ENCODE results near the gene RNF39. TPM values are rescaled to one million over a fixed set of nuclear protein-coding genes. Genes with fewer than 3 reads are reported as not detected.

The RNF39 gene, protein sequence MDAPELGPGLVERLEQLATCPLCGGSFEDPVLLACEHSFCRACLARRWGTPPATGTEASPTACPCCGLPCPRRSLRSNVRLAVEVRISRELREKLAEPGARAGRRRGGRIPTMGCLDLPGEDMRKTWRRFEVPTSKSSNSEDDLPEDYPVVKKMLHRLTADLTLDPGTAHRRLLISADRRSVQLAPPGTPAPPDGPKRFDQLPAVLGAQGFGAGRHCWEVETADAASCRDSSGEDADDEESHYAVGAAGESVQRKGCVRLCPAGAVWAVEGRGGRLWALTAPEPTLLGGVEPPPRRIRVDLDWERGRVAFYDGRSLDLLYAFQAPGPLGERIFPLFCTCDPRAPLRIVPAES
- total RNA-seq (2016; rRNA removed; fragmentation: Illumina TruSeq; extraction: Trizol): 0.13 TPM in 2 replicates
- total RNA-seq (2016; cell fraction: cytosol; rRNA removed; fragmentation: Illumina TruSeq; extraction: Trizol; ENCODE audit: low read depth): not detected in 2 replicates
- 0.24 TPM in 1 of 2 replicates, not detected in the other for total RNA-seq (2016; cell fraction: insoluble cytoplasmic fraction; rRNA removed; fragmentation: Illumina TruSeq; extraction: Trizol)
- total RNA-seq (2016; cell fraction: membrane; rRNA removed; fragmentation: Illumina TruSeq; extraction: Trizol): 0.07 and 0.09 TPM in 2 replicates
- total RNA-seq (2016; cell fraction: nucleus; rRNA removed; fragmentation: Illumina TruSeq; extraction: Trizol): not detected in 2 replicates
- polyA plus RNA-seq (2011; rRNA removed): 1.8 and 2.2 TPM in 2 replicates
- polyA plus RNA-seq (2011; cell fraction: cytosol; rRNA removed): 1.9 and 2.2 TPM in 2 replicates
- 0.76 and 1.4 TPM in 2 replicates for polyA plus RNA-seq (2011; cell fraction: nucleus; rRNA removed)
- polyA plus RNA-seq (2012): 3.2 and 3.8 TPM in 2 replicates
- polyA plus RNA-seq (2016; cell fraction: cytosol; fragmentation: Illumina TruSeq; extraction: Trizol; ENCODE audit: low read depth): not detected in 2 replicates
- polyA plus RNA-seq (2016; cell fraction: insoluble cytoplasmic fraction; fragmentation: Illumina TruSeq; extraction: Trizol; ENCODE audit: low read depth): 0.37 and 0.41 TPM in 2 replicates
- not detected in 2 replicates for polyA plus RNA-seq (2016; cell fraction: membrane; fragmentation: Illumina TruSeq; extraction: Trizol; ENCODE audit: low read depth)
- polyA plus RNA-seq (2016; cell fraction: nucleus; fragmentation: Illumina TruSeq; extraction: Trizol; ENCODE audit: insufficient read depth, low read depth): 0.23 and 0.78 TPM in 2 replicates
- 0.26 and 0.84 TPM in 2 replicates for polyA minus RNA-seq (2011; rRNA and poly(A)+ RNA removed; ENCODE audit: low replicate concordance)
- 0.62 and 1.1 TPM in 2 replicates for polyA minus RNA-seq (2011; cell fraction: cytosol; rRNA and poly(A)+ RNA removed)
- polyA minus RNA-seq (2011; cell fraction: nucleus; rRNA and poly(A)+ RNA removed): 0.37 and 0.39 TPM in 2 replicates
- Bru-seq, nascent RNA: percentile 11 among the genes with signal in this experiment
- percentile 30 among the genes with signal in this experiment for BruChase-seq, experiment 1, labeled RNA remaining after a 6-hour chase
- percentile 16 among the genes with signal in this experiment for BruChase-seq, experiment 2, labeled RNA remaining after a 2-hour chase
- long read RNA-seq, experiment 1: 0 reads
- long read RNA-seq, experiment 2, partial matches to known transcripts: 0 of 1 reads
- long read RNA-seq, experiment 2, other reads (novel, unspliced or antisense): 0 of 1 reads

DNA sequence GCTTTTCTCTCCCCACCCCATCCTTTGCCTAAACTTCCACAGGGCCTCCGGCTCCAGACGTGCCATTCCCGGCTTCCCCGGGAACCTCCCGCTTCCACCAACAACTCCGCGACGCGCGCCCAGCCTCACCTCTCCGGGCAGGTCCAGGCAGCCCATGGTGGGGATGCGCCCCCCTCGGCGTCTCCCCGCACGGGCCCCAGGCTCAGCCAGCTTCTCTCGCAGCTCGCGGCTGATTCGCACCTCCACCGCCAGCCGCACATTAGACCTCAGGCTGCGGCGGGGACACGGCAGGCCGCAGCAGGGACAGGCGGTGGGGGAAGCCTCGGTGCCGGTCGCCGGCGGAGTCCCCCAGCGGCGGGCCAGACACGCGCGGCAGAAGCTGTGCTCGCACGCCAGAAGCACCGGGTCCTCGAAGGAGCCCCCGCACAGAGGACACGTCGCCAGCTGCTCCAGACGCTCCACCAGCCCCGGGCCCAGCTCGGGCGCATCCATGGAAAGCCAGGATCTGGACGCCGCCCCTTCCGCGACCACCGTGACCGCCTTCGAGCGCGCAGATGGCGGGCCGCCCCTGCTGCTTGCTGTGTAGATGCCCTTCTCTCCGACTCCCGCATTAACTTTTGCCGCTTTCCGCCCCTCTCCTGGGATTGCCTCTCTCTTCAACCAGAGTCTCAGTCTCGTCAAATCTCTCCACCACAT, at the start of gene RNF39:
Gene RNF39, minus strand, starts transcription at position 676 of the 696 bp plus-strand sequence. Its CDS starts 184 bp downstream, at position 492.
- CTCF ChIA-PET (ENCODE audit: low intra/inter-chr PET ratio, low total read pairs): interaction anchor here (1.3 to 2.2 kb wide), 2 partner anchors 56 to 95 kb away, joined by 4 to 7 read pairs; no protein-coding TSS in a partner anchor
- Histone ChIP-seq H3K27me3 (ENCODE audit: control insufficient read depth in 1 of 2, insufficient read depth in 2 of 2, low read length in 2 of 2) (peaks cover 1 to 40% of the 10 kb centered on the region in 2 experiments; a peak in 4 of 5 replicates), H3K4me1 (ENCODE audit: insufficient read depth, low read length) (peaks cover 47% of the 10 kb centered on the region), H2AFZ (ENCODE audit: low read length) (peak within 1 kb of the TSS; percentile 68), H3K9me3 (ENCODE audit: low read length) (no peaks in the 10 kb centered on the region), H3K4me3 (replicated peaks in 1 of 3; ENCODE audit: insufficient read depth in 1 of 3, low read depth in 2 of 3, low read length in 3 of 3) (peak within 1 kb of the TSS; percentile 50 to 77 (median 67)), H3K9ac (ENCODE audit: insufficient read depth, low read depth, low read length) (peak within 1 kb of the TSS; percentile 45; the same call in 1 of the 2 replicates), H3K27ac (ENCODE audit: extremely low read length, insufficient read depth, low read length) (no peak within 1 kb of the TSS), H3K79me2 (ENCODE audit: insufficient read depth, low read length) (no peaks in the 10 kb centered on the region), H3K36me3 (replicated peaks in 1 of 2; ENCODE audit: control insufficient read depth in 1 of 2, insufficient read depth in 2 of 2, low read length in 2 of 2) (no peaks in the 10 kb centered on the region; a peak in 1 of 5 replicates), H3K4me2 (ENCODE audit: low read depth, low read length) (peak within 1 kb of the TSS; percentile 95), H4K20me1 (ENCODE audit: insufficient read depth, low read length) (no peaks in the 10 kb centered on the region)
- POLR2A ChIA-PET: interaction anchor here (0.8 kb wide), 1 partner anchor 14 kb away, joined by 3 read pairs; the partner anchor contains the start of gene POLR1H
- FAIRE-seq: no peak
- peak; percentile 63 for ATAC-seq
- no TSS peak for BruUV-seq (replicated peaks)
- in situ Hi-C loops (cut with HindIII; ENCODE audit: extremely low pct_ligation_motif_present, low pct_unique_long_range_greater_than_20kb): no loop called here
- 6% methylated on average over 40 of the region's 64 CpGs for WGBS (ENCODE audit: low lambda C conversion rate)
- intact Hi-C loops (cut with micrococcal nuclease; ENCODE audit: unreplicated experiment): no loop called here
- DNase-seq (ENCODE audit: low spot score): no peak
- peak; percentile 79; the same call in 1 of the 2 replicates for TF ChIP-seq ZNF776 (CRISPR knock-in tag; IDR thresholded peaks at IDR 0.05)
- TF ChIP-seq ATF7-NPFF (CRISPR knock-in tag; IDR thresholded peaks at IDR 0.05; ENCODE audit: low read depth): 0 out of 2 replicates have a peak, but pooled peaks have one; percentile 33
- TF ChIP-seq CBFB (CRISPR knock-in tag; IDR thresholded peaks at IDR 0.05): 0 out of 2 replicates have a peak, but pooled peaks have one; percentile 16
- TF ChIP-seq ZNF878 (CRISPR knock-in tag; IDR thresholded peaks at IDR 0.05): 0 out of 2 replicates have a peak, but pooled peaks have one; percentile 17
- TF ChIP-seq ZNF546 (CRISPR knock-in tag; conservative IDR thresholded peaks at IDR 0.05): 0 out of 2 replicates have a peak, but pooled peaks have one; percentile 78
- TF ChIP-seq MEF2D (CRISPR knock-in tag; IDR thresholded peaks at IDR 0.05): no peak
- peak; percentile 80; the same call in 1 of the 2 replicates for TF ChIP-seq CHCHD3 (CRISPR knock-in tag; IDR thresholded peaks at IDR 0.05)
- TF ChIP-seq ASH2L (IDR thresholded peaks at IDR 0.05; ENCODE audit: insufficient read length, low read depth, low read length): no peak
- TF ChIP-seq ZNF329 (CRISPR knock-in tag; IDR thresholded peaks at IDR 0.05; ENCODE audit: low read depth): 0 out of 2 replicates have a peak, but pooled peaks have one; percentile 47
- no peak for TF ChIP-seq ZSCAN31 (CRISPR knock-in tag; IDR thresholded peaks at IDR 0.05; ENCODE audit: low read depth)

Data from HepG2 (cell line).